ENCODE results near the gene AKNA.
"Not testable (repeated sequence)": the region's sequence is repeated elsewhere in the genome, so short reads cannot be mapped to it uniquely, and the experiment has no call there.

AKNA gene

DNA sequence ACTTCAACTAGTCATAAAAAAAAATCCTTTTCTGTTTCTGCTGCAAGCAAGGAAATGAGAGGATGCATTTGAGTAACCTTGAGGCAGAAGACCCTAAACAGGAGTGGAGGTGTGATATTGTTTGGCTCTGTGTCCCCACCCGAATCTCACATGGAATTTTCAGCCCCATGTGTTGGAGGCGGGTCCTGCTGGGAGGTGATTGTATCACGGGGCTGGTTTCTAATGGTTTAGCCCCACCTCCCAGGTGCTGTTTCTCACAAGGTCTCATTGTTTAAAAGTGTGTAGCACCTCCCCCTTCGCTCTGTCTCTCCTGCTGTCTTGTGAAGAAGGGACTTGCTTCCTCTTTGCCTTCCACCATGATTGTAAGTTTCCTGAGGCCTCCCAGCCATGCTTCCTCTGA, 54.1 kb downstream of the AKNA start:
- DNase-seq, result not testable (repeated sequence)

DNA sequence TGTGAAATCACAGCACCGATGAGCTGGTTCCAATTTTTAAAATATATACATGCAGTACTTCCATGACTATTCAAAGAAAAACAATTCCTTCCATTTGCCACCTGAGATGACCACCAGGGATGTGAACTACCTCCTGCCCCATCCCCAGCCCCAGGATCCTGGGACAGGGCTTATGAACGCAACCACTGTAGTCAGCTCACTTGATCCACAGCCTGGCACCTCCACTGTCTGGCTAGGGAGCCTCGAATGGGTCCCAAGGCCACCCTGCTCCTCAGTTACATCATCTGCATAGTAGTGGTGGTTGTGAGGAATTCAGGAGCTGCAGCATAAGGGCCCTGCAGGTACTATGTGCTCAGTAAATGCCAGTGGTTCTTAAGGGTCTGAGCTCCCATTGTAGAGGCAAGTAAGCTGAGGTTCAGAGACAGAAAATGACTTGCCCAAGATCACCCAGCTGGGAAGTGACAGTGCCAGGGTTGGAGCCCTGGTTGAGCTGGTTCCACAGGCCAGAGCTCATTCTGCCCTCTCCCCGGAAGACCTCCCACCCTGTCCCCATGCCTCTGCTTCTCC, 55.2 kb downstream of the AKNA start:
- not testable (repeated sequence) for DNase-seq

DNA sequence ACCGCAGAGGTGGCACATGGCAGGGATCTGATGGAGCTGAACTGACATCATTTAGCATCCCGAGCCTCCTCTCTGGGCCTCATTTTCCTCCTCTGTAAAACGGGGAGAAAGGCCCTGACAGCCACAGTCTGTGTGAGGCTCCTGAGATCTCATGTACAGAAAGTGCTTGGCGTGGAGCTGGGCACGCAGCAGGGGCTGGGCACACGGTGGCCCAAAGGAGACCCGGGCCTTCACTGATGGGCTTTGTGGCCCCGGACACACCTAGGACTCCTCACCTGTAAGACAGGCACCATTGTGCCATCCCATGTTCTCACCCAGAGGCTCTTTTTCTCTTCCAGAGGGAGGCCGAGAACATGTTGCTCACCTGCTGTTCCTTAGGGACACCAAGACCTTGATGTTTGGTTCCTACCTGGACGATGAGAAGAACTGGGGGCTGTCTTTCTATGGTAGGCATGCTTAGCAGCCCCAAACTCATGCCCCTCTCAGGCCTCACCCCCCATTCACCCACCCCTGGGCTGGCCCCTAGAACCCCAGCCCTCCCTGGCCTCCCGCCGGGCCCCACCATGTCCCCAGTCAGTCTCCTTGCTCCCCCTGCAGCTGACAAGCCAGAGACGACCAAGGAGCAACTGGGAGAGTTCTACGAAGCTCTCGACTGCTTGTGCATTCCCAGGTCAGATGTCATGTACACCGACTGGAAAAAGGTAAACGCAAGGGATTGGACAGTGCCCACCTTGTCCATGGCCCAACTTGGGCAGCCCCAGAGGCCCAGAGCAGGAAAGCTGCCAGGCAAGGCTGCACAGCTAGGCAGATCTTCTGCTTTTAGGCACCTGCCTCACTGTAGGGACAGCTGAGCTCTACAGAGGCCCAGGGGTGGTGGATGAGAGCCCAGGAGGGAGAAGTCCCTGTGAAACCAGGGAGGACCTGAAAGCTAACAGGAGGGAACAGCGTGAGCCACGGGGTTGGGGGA, 56.3 kb downstream of the AKNA start:
- not testable (repeated sequence) for DNase-seq

DNA sequence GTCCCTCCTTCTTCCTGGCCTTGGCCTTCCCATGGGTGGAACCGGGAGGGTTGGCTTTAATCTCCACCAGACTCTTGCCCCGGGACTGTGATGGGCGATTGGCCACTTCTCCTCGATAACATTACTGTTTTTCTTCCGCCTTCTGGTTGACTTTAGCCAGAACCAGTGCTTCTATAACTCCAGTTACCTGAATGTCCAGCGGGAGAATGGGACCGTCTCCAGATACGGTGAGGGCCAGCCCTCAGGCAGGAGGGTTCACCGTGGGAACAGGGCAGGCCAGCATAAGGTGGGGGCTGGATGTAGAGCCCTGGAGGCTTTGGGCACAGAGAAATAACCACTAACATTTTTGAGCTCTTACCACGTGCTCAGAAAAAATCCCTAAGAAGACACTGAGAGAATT, 57.1 kb downstream of the AKNA start:
- DNase-seq, result no peak

DNA sequence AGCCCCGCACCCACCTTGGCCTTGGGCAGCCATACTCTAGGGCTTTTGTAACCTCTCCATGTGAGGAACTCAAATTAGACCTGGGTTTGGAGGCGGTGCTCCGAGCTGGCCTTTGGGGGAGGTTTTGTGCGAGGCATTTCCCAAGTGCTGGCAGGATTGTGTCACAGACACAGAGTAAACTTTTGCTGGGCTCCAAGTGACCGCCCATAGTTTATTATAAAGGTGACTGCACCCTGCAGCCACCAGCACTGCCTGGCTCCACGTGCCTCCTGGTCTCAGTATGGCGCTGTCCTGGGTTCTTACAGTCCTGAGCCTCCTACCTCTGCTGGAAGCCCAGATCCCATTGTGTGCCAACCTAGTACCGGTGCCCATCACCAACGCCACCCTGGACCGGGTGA, 58.2 kb downstream of the AKNA start, which contains the start of gene ORM2:
Gene ORM2 (plus strand): TSS at position 245 of the 398 bp plus-strand sequence. CDS start 36 bp downstream, at position 281.
- not testable (repeated sequence) for DNase-seq

DNA sequence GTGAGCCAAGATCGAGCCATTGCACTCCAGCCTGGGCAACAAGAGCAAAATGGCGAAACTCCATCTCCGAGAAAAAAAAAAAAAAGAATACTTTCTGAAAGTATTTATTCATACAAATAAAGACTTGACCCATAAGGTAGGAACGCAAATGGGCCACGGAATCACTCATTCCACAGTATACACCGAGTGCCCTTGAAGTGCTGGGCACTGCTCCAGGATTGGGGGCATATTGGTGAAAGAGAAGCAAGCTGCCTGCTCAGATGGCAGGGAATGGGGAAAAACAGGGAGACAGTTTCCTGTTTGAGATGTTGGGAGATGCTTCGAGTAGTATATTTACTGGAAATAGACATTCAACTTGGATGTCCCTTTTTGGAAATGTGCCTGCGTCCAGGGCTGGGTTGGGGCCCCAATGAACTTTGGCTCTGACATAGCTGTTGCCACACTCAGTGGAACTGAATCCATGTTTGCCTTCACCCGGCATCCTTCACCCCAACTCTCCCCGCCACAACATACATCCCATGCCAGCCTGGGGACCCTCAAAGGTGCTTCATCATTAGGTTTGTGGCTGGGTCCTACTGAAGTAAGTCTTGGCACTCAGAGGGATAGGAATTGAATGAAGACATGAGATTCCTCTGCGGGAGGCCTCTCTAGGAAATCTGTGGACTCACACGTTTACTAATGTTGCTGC, 58.7 kb downstream of the AKNA start:
- not testable (repeated sequence) for DNase-seq

DNA sequence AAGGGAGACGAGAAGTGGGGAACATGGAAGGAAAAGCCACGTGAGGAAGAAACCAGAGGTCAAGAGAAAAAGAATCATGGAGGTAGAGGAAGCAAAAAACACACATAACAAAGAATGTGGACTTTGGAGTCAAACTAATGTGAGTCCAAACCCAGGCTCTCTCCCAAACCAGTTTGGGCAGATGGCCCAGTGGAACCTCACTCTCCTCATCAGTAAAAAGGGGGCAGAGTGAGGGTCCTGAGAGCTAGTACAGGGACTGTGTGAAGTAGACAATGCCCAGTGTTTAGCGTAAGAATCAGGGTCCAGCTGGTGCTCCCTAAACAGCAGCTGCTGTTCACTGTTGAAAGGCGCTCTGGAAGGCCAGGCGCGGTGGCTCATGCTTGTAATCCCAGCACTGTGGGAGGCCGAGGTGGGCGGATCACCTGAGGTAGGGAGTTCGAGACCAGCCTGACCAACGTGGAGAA, 59.4 kb downstream of the AKNA start:
- not testable (repeated sequence) for DNase-seq

DNA sequence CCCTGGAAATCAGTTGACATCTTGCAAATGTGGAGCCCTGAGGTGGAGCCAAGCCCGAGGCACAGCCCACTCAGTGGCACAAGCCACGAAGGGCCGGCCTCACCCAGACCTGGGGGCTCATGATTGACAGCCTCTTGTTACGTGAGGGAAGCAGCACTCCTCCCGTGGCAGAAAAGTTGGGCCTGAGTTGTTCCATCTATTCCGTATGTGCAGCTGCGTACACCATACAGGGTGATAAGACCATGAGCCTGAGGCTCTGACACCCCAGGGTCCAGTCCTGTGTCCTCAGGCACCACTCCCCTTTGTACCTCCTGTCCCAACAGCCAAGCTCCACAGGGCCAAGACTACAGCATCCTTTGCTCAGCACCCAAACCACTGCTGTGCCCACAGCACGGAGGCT, 60.0 kb downstream of the AKNA start:
- DNase-seq, result no peak

DNA sequence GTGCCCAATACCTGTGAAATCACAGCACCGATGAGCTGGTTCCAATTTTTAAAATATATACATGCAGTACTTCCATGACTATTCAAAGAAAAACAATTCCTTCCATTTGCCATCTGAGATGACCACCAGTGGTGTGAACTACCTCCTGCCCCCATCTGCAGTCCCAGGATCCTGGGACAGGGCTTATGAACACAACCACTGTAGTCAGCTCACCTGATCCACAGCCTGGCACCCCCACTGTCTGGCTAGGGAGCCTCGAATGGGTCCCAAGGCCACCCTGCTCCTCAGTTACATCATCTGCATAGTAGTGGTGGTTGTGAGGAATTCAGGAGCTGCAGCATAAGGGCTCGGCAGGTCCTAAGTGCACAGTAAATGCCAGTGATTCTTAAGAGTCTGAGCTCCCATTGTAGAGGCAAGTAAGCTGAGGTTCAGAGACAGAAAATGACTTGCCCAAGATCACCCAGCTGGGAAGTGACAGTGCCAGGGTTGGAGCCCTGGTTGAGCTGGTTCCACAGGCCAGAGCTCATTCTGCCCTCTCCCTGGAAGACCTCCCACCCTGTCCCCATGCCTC, 62.0 kb downstream of the AKNA start:
- not testable (repeated sequence) for DNase-seq

DNA sequence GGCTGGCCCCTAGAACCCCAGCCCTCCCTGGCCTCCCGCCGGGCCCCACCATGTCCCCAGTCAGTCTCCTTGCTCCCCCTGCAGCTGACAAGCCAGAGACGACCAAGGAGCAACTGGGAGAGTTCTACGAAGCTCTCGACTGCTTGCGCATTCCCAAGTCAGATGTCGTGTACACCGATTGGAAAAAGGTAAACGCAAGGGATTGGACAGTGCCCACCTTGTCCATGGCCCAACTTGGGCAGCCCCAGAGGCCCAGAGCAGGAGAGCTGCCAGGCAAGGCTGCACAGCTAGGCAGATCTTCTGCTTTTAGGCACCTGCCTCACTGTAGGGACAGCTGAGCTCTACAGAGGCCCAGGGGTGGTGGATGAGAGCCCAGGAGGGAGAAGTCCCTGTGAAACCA, 62.8 kb downstream of the AKNA start:
- not testable (repeated sequence) for DNase-seq

DNA sequence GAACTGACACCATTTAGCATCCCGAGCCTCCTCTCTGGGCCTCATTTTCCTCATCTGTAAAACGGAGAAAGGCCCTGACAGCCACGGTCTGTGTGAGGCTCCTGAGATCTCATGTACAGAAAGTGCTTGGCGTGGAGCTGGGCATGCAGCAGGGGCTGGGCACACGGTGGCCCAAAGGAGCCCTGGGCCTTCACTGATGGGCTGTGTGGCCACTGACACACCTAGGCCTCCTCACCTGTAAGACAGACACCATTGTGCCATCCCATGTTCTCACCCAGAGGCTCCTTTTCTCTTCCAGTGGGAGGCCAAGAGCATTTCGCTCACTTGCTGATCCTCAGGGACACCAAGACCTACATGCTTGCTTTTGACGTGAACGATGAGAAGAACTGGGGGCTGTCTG, 63.3 kb downstream of the AKNA start:
- no peak for DNase-seq

DNA sequence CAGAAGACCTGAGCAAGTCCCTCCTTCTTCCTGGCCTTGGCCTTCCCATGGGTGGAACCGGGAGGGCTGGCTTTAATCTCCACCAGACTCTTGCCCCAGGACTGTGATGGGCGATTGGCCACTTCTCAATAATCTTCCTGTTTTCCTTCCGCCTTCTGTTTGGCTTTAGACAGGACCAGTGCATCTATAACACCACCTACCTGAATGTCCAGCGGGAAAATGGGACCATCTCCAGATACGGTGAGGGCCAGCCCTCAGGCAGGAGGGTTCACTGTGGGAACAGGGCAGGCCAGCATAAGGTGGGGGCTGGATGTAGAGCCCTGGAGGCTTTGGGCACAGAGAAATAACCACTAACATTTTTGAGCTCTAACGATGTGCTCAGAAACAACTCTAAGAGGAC, 63.9 kb downstream of the AKNA start:
- not testable (repeated sequence) for DNase-seq

DNA sequence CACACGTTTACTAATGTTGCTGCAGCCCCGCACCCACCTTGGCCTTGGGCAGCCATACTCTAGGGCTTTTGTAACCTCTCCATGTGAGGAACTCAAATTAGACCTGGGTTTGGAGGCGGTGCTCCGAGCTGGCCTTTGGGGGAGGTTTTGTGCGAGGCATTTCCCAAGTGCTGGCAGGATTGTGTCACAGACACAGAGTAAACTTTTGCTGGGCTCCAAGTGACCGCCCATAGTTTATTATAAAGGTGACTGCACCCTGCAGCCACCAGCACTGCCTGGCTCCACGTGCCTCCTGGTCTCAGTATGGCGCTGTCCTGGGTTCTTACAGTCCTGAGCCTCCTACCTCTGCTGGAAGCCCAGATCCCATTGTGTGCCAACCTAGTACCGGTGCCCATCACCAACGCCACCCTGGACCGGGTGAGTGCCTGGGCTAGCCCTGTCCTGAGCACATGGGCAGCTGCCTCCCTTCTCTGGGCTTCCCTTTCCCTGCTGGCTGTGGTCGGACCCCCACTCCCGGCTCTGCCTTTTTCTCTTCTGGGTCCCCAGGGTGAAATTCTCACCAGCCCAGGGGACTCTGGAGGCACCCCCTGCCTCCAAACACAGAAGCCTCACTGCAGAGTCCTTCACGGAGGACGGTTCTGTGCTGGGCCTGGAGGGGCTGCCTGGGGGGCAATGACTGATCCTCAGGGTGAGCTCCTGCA, 64.8 kb downstream of the AKNA start, which contains the start of gene ORM1:
Gene ORM1 (plus strand): TSS at position 268 of the 701 bp plus-strand sequence. CDS start 36 bp downstream, at position 304.
- not testable (repeated sequence) for DNase-seq

DNA sequence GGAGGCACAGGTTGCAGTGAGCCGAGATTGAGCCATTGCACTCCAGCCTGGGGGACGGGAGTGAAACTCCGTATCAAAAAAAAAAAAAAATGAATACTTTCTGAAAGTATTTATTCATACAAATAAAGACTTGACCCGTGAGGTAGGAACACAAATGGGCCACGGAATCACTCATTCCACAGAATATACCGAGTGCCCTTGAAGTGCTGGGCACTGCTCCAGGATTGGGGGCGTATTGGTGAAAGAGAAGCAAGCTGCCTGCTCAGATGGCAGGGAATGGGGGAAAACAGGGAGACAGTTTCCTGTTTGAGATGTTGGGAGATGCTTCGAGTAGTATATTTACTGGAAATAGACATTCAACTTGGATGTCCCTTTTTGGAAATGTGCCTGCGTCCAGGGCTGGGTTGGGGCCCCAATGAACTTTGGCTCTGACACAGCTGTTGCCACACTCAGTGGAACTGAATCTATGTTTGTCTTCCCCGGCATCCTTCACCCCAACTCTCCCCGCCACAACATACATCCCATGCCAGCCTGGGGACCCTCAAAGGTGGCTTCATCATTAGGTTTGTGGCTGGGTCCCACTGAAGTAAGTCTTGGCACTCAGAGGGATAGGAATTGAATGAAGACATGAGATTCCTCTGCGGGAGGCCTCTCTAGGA, 65.5 kb downstream of the AKNA start:
- DNase-seq, result not testable (repeated sequence)

DNA sequence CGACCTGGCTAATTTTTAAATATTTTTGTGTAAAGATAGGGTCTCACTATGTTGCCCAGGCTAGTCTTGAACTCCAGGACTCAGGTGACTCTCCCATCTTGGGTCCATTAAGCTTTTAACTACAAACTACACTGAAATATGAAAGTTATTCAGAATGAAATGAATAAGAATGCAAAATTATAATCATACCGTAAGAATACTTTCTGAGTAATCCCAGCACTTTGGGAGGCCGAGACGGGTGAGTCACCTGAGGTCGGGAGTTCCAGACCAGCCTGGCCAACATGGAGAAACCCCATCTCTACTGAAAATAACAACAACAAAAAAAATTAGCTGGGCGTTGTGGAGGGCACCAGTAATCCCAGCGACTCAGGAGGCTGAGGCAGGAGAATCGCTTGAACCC, 66.0 kb downstream of the AKNA start:
- DNase-seq, result no peak

DNA sequence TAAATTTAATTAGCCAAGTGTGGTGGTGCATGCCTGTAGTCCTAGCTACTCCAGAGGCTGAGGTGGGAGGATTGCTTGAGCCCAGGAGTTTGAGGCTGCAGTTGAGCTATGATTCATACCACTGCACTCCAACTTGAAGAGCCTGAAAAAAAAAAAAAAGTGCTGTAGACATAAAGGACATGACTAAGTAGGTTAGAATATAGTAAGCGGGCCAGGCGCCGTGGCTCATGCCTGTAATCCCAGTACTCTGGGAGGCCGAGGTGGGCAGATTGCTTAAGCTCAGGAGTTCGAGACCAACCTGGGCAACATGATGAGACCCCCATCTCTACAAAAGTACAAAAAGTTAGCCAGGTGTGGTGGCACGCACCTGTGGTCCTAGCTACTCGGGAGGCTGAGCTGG, 67.1 kb downstream of the AKNA start:
- not testable (repeated sequence) for DNase-seq

DNA sequence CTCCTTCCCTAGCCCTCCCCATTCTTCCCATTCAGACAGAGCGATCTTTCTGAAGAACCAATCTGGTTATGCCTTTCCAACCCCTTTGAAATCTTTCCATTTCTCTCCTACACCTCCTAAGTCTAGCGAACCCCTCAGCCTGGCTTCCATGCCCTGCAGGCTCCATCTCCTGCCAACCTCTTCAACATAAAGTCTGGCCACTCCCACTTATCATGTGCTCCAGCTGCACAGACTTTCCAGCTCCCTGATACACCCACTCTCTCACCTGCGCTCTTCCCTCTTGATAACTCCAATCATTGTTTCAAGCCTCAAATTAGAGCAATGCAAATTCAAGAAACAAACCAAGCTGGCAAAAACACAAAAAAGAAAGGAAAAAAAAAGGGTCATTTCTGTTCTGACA, 68.6 kb downstream of the AKNA start:
- no peak for DNase-seq

DNA sequence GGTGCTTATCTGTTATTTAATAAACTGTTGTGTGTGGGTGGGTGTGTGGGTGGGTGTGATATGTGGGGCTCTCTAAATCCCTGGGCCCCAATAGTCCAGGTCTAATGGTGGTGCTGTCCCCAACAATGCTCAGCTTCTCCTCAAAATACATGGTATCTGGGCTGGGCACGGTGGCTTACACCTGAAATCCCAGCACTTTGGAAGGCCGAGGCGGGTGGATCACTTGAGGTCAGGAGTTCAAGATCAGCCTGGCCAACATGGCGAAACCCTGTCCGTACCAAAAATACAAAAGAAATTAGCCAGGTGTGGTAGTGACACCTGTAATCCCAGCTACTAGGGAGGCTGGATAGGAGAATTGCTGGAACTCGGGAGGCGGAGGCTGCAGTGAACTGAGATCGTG, 69.4 kb downstream of the AKNA start:
- DNase-seq, result no peak

DNA sequence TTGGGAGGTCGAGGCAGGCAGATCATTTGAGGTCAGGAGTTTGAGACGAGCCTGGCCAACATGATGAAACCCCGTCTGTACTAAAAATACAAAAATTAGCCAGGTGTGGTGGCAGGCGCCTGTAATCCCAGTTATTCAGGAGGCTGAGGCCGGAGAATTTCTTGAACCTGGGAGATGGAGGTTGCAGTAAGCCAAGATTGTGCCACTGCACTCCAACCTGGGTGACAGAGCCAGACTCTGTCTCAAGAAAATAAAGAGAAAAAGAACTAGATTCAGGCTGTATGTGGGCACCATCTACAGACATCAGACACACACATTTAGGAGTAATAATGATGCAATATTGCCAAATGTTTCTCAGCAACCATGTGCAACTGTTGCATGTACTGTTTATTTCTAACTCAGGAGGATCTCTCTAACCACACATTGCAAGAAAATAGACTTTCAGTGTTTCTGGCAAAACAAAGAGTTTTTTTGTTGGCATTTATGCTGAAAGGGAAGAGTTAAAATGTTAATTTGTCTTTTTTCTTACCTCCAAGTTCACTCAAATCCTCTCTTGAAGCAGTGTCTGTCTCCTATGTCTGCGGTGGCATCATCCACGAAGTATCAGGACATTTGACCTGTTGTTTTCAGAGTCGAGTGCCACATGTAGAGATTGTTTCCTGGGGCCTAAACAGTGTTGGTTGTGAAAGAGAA, 70.0 kb downstream of the AKNA start:
- DNase-seq, result no peak

DNA sequence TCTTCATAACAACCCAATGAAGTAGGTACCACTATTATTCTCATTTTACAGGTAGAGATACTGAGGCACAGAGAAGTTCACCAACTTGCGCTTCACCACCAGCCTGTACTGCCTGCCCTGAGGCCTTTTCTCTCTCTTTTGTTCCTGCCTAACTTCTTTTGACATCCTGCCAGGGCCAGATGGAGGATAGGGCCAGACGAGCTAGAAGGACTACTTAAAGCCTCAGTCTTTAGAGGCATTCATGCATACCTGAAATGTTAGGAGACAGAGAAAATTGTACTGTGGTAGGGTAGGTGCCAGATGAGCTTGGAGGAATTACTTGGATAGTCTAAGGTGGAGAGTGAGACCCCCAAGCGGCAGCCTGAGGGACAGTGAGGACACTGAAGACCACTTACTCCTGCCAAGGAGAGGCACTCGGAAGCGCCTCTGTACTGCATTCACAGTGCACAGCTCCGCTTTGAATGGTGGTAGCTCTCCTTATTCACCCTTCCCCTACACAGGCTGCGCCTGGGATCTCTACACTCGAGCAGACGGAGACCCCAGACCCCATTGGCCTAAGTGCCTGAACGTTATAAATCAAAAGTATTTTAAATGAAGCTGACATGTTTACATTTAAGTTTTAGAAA, 71.1 kb downstream of the AKNA start:
- peak; percentile 73 for DNase-seq

Data from NCI-H446 treated with DMSO at 0.1 percent for 48 hours (cell line).